ENCODE results near the gene TGFBR2.

TGFBR2 gene

GRCh38 chr3:30729512-30729911 is 123.1 kb downstream of the TGFBR2 start:
- no peak for TF ChIP-seq CTCF (conservative IDR thresholded peaks at IDR 0.05; ENCODE audit: low read length)
- TF ChIP-seq EZH2phosphoT487 (IDR thresholded peaks at IDR 0.05; ENCODE audit: borderline replicate concordance), result no peak
- Histone ChIP-seq H3K4me2 (ENCODE audit: low read depth, low read length, poor library complexity, severe bottlenecking) (no peak overlapping the region), H3K4me1 (ENCODE audit: insufficient read depth, low read length, poor library complexity, severe bottlenecking) (peaks cover 23% of the 10 kb centered on the region), H3K36me3 (ENCODE audit: insufficient read depth, low read length) (no peaks in the 10 kb centered on the region), H3K4me3 (ENCODE audit: low read length, poor library complexity, severe bottlenecking) (no peak overlapping the region), H4K20me1 (ENCODE audit: insufficient read depth, low read length, poor library complexity, severe bottlenecking) (no peaks in the 10 kb centered on the region), H2AFZ (ENCODE audit: low read length) (no peak overlapping the region), H3K27me3 (ENCODE audit: insufficient read depth, low read length, poor library complexity, severe bottlenecking) (no peaks in the 10 kb centered on the region), H3K9ac (ENCODE audit: low read depth, low read length, poor library complexity, severe bottlenecking) (no peak overlapping the region), H3K9me2 (replicated peaks; ENCODE audit: low read depth, low read length) (no peaks in the 10 kb centered on the region), H3K9me3 (ENCODE audit: insufficient read depth, low read depth, low read length) (no peaks in the 10 kb centered on the region), H3F3A (ENCODE audit: low read depth) (no peaks in the 10 kb centered on the region), H3K79me2 (ENCODE audit: insufficient read depth, low read length) (no peaks in the 10 kb centered on the region)

GRCh38 chr3:30729936-30730335 is 123.5 kb downstream of the TGFBR2 start:
- Histone ChIP-seq H2AFZ (ENCODE audit: low read length) (no peak overlapping the region), H4K20me1 (ENCODE audit: insufficient read depth, low read length, poor library complexity, severe bottlenecking) (no peaks in the 10 kb centered on the region), H3K4me2 (ENCODE audit: low read depth, low read length, poor library complexity, severe bottlenecking) (no peak overlapping the region), H3K4me1 (ENCODE audit: insufficient read depth, low read length, poor library complexity, severe bottlenecking) (peaks cover 24% of the 10 kb centered on the region), H3K9me3 (ENCODE audit: insufficient read depth, low read depth, low read length) (no peaks in the 10 kb centered on the region), H3K9me2 (replicated peaks; ENCODE audit: low read depth, low read length) (no peaks in the 10 kb centered on the region), H3F3A (ENCODE audit: low read depth) (no peaks in the 10 kb centered on the region), H3K27me3 (ENCODE audit: insufficient read depth, low read length, poor library complexity, severe bottlenecking) (no peaks in the 10 kb centered on the region), H3K79me2 (ENCODE audit: insufficient read depth, low read length) (no peaks in the 10 kb centered on the region), H3K4me3 (ENCODE audit: low read length, poor library complexity, severe bottlenecking) (no peak overlapping the region), H3K36me3 (ENCODE audit: insufficient read depth, low read length) (no peaks in the 10 kb centered on the region), H3K9ac (ENCODE audit: low read depth, low read length, poor library complexity, severe bottlenecking) (no peak overlapping the region)
- no peak for TF ChIP-seq EZH2phosphoT487 (IDR thresholded peaks at IDR 0.05; ENCODE audit: borderline replicate concordance)
- TF ChIP-seq CTCF (conservative IDR thresholded peaks at IDR 0.05; ENCODE audit: low read length), result no peak

GRCh38 chr3:30730967-30731366 is 124.6 kb downstream of the TGFBR2 start:
- Histone ChIP-seq H3K79me2 (ENCODE audit: insufficient read depth, low read length) (no peaks in the 10 kb centered on the region), H2AFZ (ENCODE audit: low read length) (no peak overlapping the region), H3K9me3 (ENCODE audit: insufficient read depth, low read depth, low read length) (no peaks in the 10 kb centered on the region), H3K4me2 (ENCODE audit: low read depth, low read length, poor library complexity, severe bottlenecking) (no peak overlapping the region), H3K9ac (ENCODE audit: low read depth, low read length, poor library complexity, severe bottlenecking) (no peak overlapping the region), H4K20me1 (ENCODE audit: insufficient read depth, low read length, poor library complexity, severe bottlenecking) (no peaks in the 10 kb centered on the region), H3F3A (ENCODE audit: low read depth) (no peaks in the 10 kb centered on the region), H3K9me2 (replicated peaks; ENCODE audit: low read depth, low read length) (no peaks in the 10 kb centered on the region), H3K27me3 (ENCODE audit: insufficient read depth, low read length, poor library complexity, severe bottlenecking) (no peaks in the 10 kb centered on the region), H3K4me1 (ENCODE audit: insufficient read depth, low read length, poor library complexity, severe bottlenecking) (peaks cover 24% of the 10 kb centered on the region), H3K4me3 (ENCODE audit: low read length, poor library complexity, severe bottlenecking) (no peak overlapping the region), H3K36me3 (ENCODE audit: insufficient read depth, low read length) (no peaks in the 10 kb centered on the region)
- no peak for TF ChIP-seq CTCF (conservative IDR thresholded peaks at IDR 0.05; ENCODE audit: low read length)
- no peak for TF ChIP-seq EZH2phosphoT487 (IDR thresholded peaks at IDR 0.05; ENCODE audit: borderline replicate concordance)
